ENCODE measurements around the gene PSMA7.
A peak's percentile ranks its signal among the peaks of the same experiment; 100 is the strongest.
"Not testable (repeated sequence)": the region's sequence is repeated elsewhere in the genome, so short reads cannot be mapped to it uniquely, and the experiment has no call there.

PSMA7 gene

GRCh38 chr20:62155428-62156253, 12.4 kb upstream of the PSMA7 start:
- H3K36me3 Mint-ChIP-seq (ENCODE audit: low read depth): peaks cover 45% of the 10 kb centered on the region
- DNase-seq (ENCODE audit: low spot score): no peak
- H3K4me1 Mint-ChIP-seq (ENCODE audit: low read depth): peaks cover 7% of the 10 kb centered on the region
- peaks cover 20% of the 10 kb centered on the region for H3K9me3 Mint-ChIP-seq
- no peak overlapping the region for H3K4me3 Mint-ChIP-seq
- no peak overlapping the region for H3K27ac Mint-ChIP-seq
- no peaks in the 10 kb centered on the region for H3K27me3 Mint-ChIP-seq (ENCODE audit: low read depth)

GRCh38 chr20:62151835-62152364, 8.7 kb upstream of the PSMA7 start:
- H3K36me3 Mint-ChIP-seq (ENCODE audit: low read depth): peaks cover 42% of the 10 kb centered on the region
- no peaks in the 10 kb centered on the region for H3K27me3 Mint-ChIP-seq (ENCODE audit: low read depth)
- no peaks in the 10 kb centered on the region for H3K4me1 Mint-ChIP-seq (ENCODE audit: low read depth)
- H3K9me3 Mint-ChIP-seq: peaks cover 20% of the 10 kb centered on the region
- H3K4me3 Mint-ChIP-seq: no peak overlapping the region
- no peak overlapping the region for H3K27ac Mint-ChIP-seq
- DNase-seq (ENCODE audit: low spot score): no peak

GRCh38 chr20:62151225-62151624, 8.0 kb upstream of the PSMA7 start:
- no peaks in the 10 kb centered on the region for H3K27me3 Mint-ChIP-seq (ENCODE audit: low read depth)
- H3K4me1 Mint-ChIP-seq (ENCODE audit: low read depth): peaks cover 1% of the 10 kb centered on the region
- peaks cover 20% of the 10 kb centered on the region for H3K9me3 Mint-ChIP-seq
- DNase-seq (ENCODE audit: low spot score): no peak
- H3K4me3 Mint-ChIP-seq: no peak overlapping the region
- peaks cover 42% of the 10 kb centered on the region for H3K36me3 Mint-ChIP-seq (ENCODE audit: low read depth)
- H3K27ac Mint-ChIP-seq: no peak overlapping the region

GRCh38 chr20:62150310-62150575, 7.0 kb upstream of the PSMA7 start:
- Mint-ChIP-seq H3K9me3 (peaks cover 20% of the 10 kb centered on the region), H3K4me3 (no peak overlapping the region), H3K27me3 (ENCODE audit: low read depth) (no peaks in the 10 kb centered on the region), H3K4me1 (ENCODE audit: low read depth) (peaks cover 11% of the 10 kb centered on the region), H3K36me3 (ENCODE audit: low read depth) (peaks cover 41% of the 10 kb centered on the region), H3K27ac (no peak overlapping the region)
- DNase-seq (ENCODE audit: low spot score): no peak

- H3K27ac Mint-ChIP-seq: no peak overlapping the region
- no peak overlapping the region for H3K4me3 Mint-ChIP-seq
- DNase-seq (ENCODE audit: low spot score): no peak
- peaks cover 38% of the 10 kb centered on the region for H3K36me3 Mint-ChIP-seq (ENCODE audit: low read depth)
- no peaks in the 10 kb centered on the region for H3K27me3 Mint-ChIP-seq (ENCODE audit: low read depth)
- H3K4me1 Mint-ChIP-seq (ENCODE audit: low read depth): peaks cover 16% of the 10 kb centered on the region
- H3K9me3 Mint-ChIP-seq: peaks cover 18% of the 10 kb centered on the region
Observed at GRCh38 chr20:62149532-62150309, 6.5 kb upstream of the PSMA7 start.

GRCh38 chr20:62148908-62149314, 5.7 kb upstream of the PSMA7 start:
- peaks cover 18% of the 10 kb centered on the region for H3K4me1 Mint-ChIP-seq (ENCODE audit: low read depth)
- H3K27ac Mint-ChIP-seq: no peak overlapping the region

GRCh38 chr20:62148383-62148782, 5.2 kb upstream of the PSMA7 start:
- not testable (repeated sequence) for H3K4me3 Mint-ChIP-seq; H3K27me3 Mint-ChIP-seq (ENCODE audit: low read depth); H3K27ac Mint-ChIP-seq; DNase-seq (ENCODE audit: low spot score)
- Mint-ChIP-seq H3K36me3 (ENCODE audit: low read depth) (peaks cover 25% of the 10 kb centered on the region), H3K9me3 (peaks cover 11% of the 10 kb centered on the region), H3K4me1 (ENCODE audit: low read depth) (peaks cover 18% of the 10 kb centered on the region)

More at GRCh38 chr20:62148908-62149314, 5.7 kb upstream of the PSMA7 start:
- Mint-ChIP-seq H3K9me3 (peaks cover 16% of the 10 kb centered on the region), H3K36me3 (ENCODE audit: low read depth) (peaks cover 30% of the 10 kb centered on the region), H3K27me3 (ENCODE audit: low read depth) (no peaks in the 10 kb centered on the region), H3K4me3 (no peak overlapping the region)
- DNase-seq (ENCODE audit: low spot score): no peak

GRCh38 chr20:62147528-62147927, 4.3 kb upstream of the PSMA7 start:
- Mint-ChIP-seq H3K4me3 (no peak overlapping the region), H3K27me3 (ENCODE audit: low read depth) (no peaks in the 10 kb centered on the region), H3K27ac (no peak overlapping the region), H3K4me1 (ENCODE audit: low read depth) (peaks cover 18% of the 10 kb centered on the region), H3K9me3 (peaks cover 4% of the 10 kb centered on the region), H3K36me3 (ENCODE audit: low read depth) (peaks cover 16% of the 10 kb centered on the region)
- no peak for DNase-seq (ENCODE audit: low spot score)

GRCh38 chr20:62147125-62147524, 3.9 kb upstream of the PSMA7 start:
- no peak overlapping the region for H3K4me3 Mint-ChIP-seq
- no peak overlapping the region for H3K27ac Mint-ChIP-seq
- no peaks in the 10 kb centered on the region for H3K27me3 Mint-ChIP-seq (ENCODE audit: low read depth)
- DNase-seq (ENCODE audit: low spot score): no peak
- H3K9me3 Mint-ChIP-seq: peaks cover under 1% of the 10 kb centered on the region
- peaks cover 15% of the 10 kb centered on the region for H3K36me3 Mint-ChIP-seq (ENCODE audit: low read depth)
- peaks cover 18% of the 10 kb centered on the region for H3K4me1 Mint-ChIP-seq (ENCODE audit: low read depth)

GRCh38 chr20:62146019-62146755, 3.0 kb upstream of the PSMA7 start:
- DNase-seq (ENCODE audit: low spot score): no peak
- H3K36me3 Mint-ChIP-seq (ENCODE audit: low read depth): peaks cover 18% of the 10 kb centered on the region
- H3K4me1 Mint-ChIP-seq (ENCODE audit: low read depth): peaks cover 27% of the 10 kb centered on the region
- H3K9me3 Mint-ChIP-seq: no peaks in the 10 kb centered on the region
- H3K27me3 Mint-ChIP-seq (ENCODE audit: low read depth): no peaks in the 10 kb centered on the region
- no peak overlapping the region for H3K4me3 Mint-ChIP-seq
- no peak overlapping the region for H3K27ac Mint-ChIP-seq

GRCh38 chr20:62145688-62146018, 2.5 kb upstream of the PSMA7 start:
- H3K27ac Mint-ChIP-seq: no peak overlapping the region
- no peaks in the 10 kb centered on the region for H3K27me3 Mint-ChIP-seq (ENCODE audit: low read depth)
- H3K9me3 Mint-ChIP-seq: no peaks in the 10 kb centered on the region
- H3K4me3 Mint-ChIP-seq: peak overlapping the region; percentile 82
- no peak for DNase-seq (ENCODE audit: low spot score)
- H3K4me1 Mint-ChIP-seq (ENCODE audit: low read depth): peaks cover 30% of the 10 kb centered on the region
- H3K36me3 Mint-ChIP-seq (ENCODE audit: low read depth): peaks cover 21% of the 10 kb centered on the region

- peak overlapping the region; percentile 82 for H3K4me3 Mint-ChIP-seq
- H3K9me3 Mint-ChIP-seq: no peaks in the 10 kb centered on the region
- peak overlapping the region; percentile 81 for H3K27ac Mint-ChIP-seq
- peaks cover 36% of the 10 kb centered on the region for H3K4me1 Mint-ChIP-seq (ENCODE audit: low read depth)
- H3K27me3 Mint-ChIP-seq (ENCODE audit: low read depth): no peaks in the 10 kb centered on the region
- DNase-seq (ENCODE audit: low spot score): peak; percentile 57
- peaks cover 32% of the 10 kb centered on the region for H3K36me3 Mint-ChIP-seq (ENCODE audit: low read depth)
Observed at GRCh38 chr20:62143957-62144825, 997 bp upstream of the PSMA7 start.

All from T-helper 2 cell treated with Interferon-gamma antibody and Interleukin-4, amounts not matched to agents 5 μg/mL and 100 μg/mL, for 36 hours (primary cell).